ENCODE data around the gene ZNF467. TPM values are rescaled to one million over a fixed set of nuclear protein-coding genes. Genes with fewer than 3 reads are reported as not detected.

Gene ZNF467
- polyA plus RNA-seq, 1 experiment, result 0.14 TPM

DNA sequence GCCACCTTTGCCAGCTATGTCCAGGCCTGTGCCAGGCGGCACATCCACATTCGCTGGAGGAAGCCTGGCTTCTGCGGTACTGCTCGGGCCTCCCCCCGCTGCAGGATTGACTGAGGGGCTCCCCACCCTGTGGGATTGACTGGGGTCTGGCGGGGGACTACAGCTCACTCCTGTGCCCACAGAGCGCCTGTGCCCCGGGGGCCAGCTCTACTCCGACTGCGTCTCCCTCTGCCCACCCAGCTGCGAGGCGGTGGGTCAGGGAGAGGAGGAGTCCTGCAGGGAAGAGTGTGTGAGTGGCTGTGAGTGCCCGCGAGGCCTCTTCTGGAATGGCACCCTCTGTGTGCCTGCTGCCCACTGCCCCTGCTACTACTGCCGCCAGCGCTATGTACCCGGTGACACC lies 6.7 kb upstream of the ZNF467 start:
- no peak overlapping the region for H3K27ac ChIP-seq (ENCODE audit: low read depth, low read length)
- no peak overlapping the region for H3K4me3 ChIP-seq (ENCODE audit: low read depth, low read length)
- POLR2A ChIA-PET, result no interaction called here
- no peaks in the 10 kb centered on the region; the same call in 1 of the 2 replicates for H3K9me3 ChIP-seq (ENCODE audit: control insufficient read depth, insufficient read depth, low read length)
- peaks cover 23% of the 10 kb centered on the region for H3K27me3 ChIP-seq (ENCODE audit: control insufficient read depth, insufficient read depth, low read length)
- CTCF ChIA-PET, result no interaction called here
- no peak for TF ChIP-seq CTCF (IDR thresholded peaks at IDR 0.05; ENCODE audit: low read depth, low read length)
- no peak for DNase-seq (ENCODE audit: low read depth, low spot score)

GRCh38 chr7:149779502-149779805 lies 6.1 kb upstream of the ZNF467 start:
- ChIA-PET CTCF (no interaction called here), POLR2A (no interaction called here)
- TF ChIP-seq CTCF (IDR thresholded peaks at IDR 0.05; ENCODE audit: low read depth, low read length), result no peak
- H3K27me3 ChIP-seq (ENCODE audit: control insufficient read depth, insufficient read depth, low read length), result peaks cover 29% of the 10 kb centered on the region
- no peak for DNase-seq (ENCODE audit: low read depth, low spot score)
- H3K4me3 ChIP-seq (ENCODE audit: low read depth, low read length), result no peak overlapping the region
- H3K27ac ChIP-seq (ENCODE audit: low read depth, low read length), result no peak overlapping the region
- no peaks in the 10 kb centered on the region; the same call in 1 of the 2 replicates for H3K9me3 ChIP-seq (ENCODE audit: control insufficient read depth, insufficient read depth, low read length)

- Histone ChIP-seq H3K27me3 (ENCODE audit: control insufficient read depth, insufficient read depth, low read length) (peaks cover 35% of the 10 kb centered on the region), H3K9me3 (ENCODE audit: control insufficient read depth, insufficient read depth, low read length) (no peaks in the 10 kb centered on the region; the same call in 1 of the 2 replicates), H3K4me3 (ENCODE audit: low read depth, low read length) (no peak overlapping the region), H3K27ac (ENCODE audit: low read depth, low read length) (no peak overlapping the region)
- no peak for TF ChIP-seq CTCF (IDR thresholded peaks at IDR 0.05; ENCODE audit: low read depth, low read length)
- POLR2A ChIA-PET, result no interaction called here
- no peak for DNase-seq (ENCODE audit: low read depth, low spot score)
- CTCF ChIA-PET, result no interaction called here
Measured at GRCh38 chr7:149778696-149779501, 5.5 kb upstream of the ZNF467 start.

GRCh38 chr7:149778327-149778637 lies 4.9 kb upstream of the ZNF467 start:
- POLR2A ChIA-PET, result interaction anchor here (0.6 kb wide), 1 partner anchor 1261 kb away, joined by 3 read pairs; no protein-coding TSS in a partner anchor

More at GRCh38 chr7:149778327-149778637, 4.9 kb upstream of the ZNF467 start:
- H3K9me3 ChIP-seq (ENCODE audit: control insufficient read depth, insufficient read depth, low read length), result no peaks in the 10 kb centered on the region; the same call in 1 of the 2 replicates
- H3K4me3 ChIP-seq (ENCODE audit: low read depth, low read length), result no peak overlapping the region
- CTCF ChIA-PET, result no interaction called here
- TF ChIP-seq CTCF (IDR thresholded peaks at IDR 0.05; ENCODE audit: low read depth, low read length), result no peak
- DNase-seq (ENCODE audit: low read depth, low spot score), result no peak
- peaks cover 33% of the 10 kb centered on the region for H3K27me3 ChIP-seq (ENCODE audit: control insufficient read depth, insufficient read depth, low read length)
- no peak overlapping the region for H3K27ac ChIP-seq (ENCODE audit: low read depth, low read length)
